ENCODE results near the gene IL13RA1. TPM values are rescaled to one million over a fixed set of nuclear protein-coding genes. Genes with fewer than 3 reads are reported as not detected.
"Not testable (repeated sequence)": the region's sequence is repeated elsewhere in the genome, so short reads cannot be mapped to it uniquely, and the experiment has no call there.

The IL13RA1 gene
- total RNA-seq, 4 donors from 2014 or later = 44.1 to 69.6 (median 56.7) TPM

GRCh38 chrX:118714521-118714920 lies 12.9 kb upstream of the IL13RA1 start:
- no peak overlapping the region for H3K4me3 ChIP-seq
- no peak for DNase-seq
- no peaks in the 10 kb centered on the region for H3K36me3 ChIP-seq
- H3K9me3 ChIP-seq = no peaks in the 10 kb centered on the region
- no peaks in the 10 kb centered on the region for H3K4me1 ChIP-seq
- intact Hi-C loops (cut with DNase I) = no loop called here
- H3K27me3 ChIP-seq = no peaks in the 10 kb centered on the region
- 83 to 87% methylated on average over 1 of the region's 1 CpG for WGBS, 2 donors
- no peak overlapping the region for H3K27ac ChIP-seq
- TF ChIP-seq POLR2A (IDR thresholded peaks at IDR 0.05) (no peak), CTCF (IDR thresholded peaks at IDR 0.05) (no peak)

GRCh38 chrX:118715917-118716316 lies 11.5 kb upstream of the IL13RA1 start:
- DNase-seq; H3K27ac ChIP-seq; H3K27me3 ChIP-seq; H3K9me3 ChIP-seq; H3K4me3 ChIP-seq; H3K36me3 ChIP-seq; intact Hi-C loops (cut with DNase I); H3K4me1 ChIP-seq: not testable (repeated sequence)
- WGBS, 2 donors = 100% methylated on average over 3 of the region's 14 CpGs; no CpG with 5 or more reads in 1 of the 2 donors

- intact Hi-C loops (cut with DNase I); H3K27me3 ChIP-seq; H3K9me3 ChIP-seq; H3K4me1 ChIP-seq; H3K4me3 ChIP-seq; H3K36me3 ChIP-seq; DNase-seq: not testable (repeated sequence)
- WGBS, 2 donors = no CpG with 5 or more reads among the region's 28 CpGs
- peak overlapping the region in 2 of 4 donors; percentile 5 to 13 for H3K27ac ChIP-seq
Observed at GRCh38 chrX:118716833-118717232, 10.6 kb upstream of the IL13RA1 start.

GRCh38 chrX:118717678-118718391 lies 9.6 kb upstream of the IL13RA1 start:
- H3K27me3 ChIP-seq = no peaks in the 10 kb centered on the region
- intact Hi-C loops (cut with DNase I) = no loop called here
- H3K36me3 ChIP-seq = no peaks in the 10 kb centered on the region
- H3K27ac ChIP-seq = peak overlapping the region in 1 of 4 donors; percentile 25
- TF ChIP-seq POLR2A (IDR thresholded peaks at IDR 0.05) (no peak), CTCF (IDR thresholded peaks at IDR 0.05) (no peak)
- H3K4me1 ChIP-seq = no peaks in the 10 kb centered on the region
- H3K4me3 ChIP-seq = no peak overlapping the region
- no peaks in the 10 kb centered on the region for H3K9me3 ChIP-seq
- no peak for DNase-seq
- WGBS, 2 donors = 70 to 79% methylated on average over 8 to 11 of the region's 13 CpGs

- TF ChIP-seq POLR2A (IDR thresholded peaks at IDR 0.05) = no peak
- no peak for TF ChIP-seq CTCF (IDR thresholded peaks at IDR 0.05)
- DNase-seq = no peak
- Histone ChIP-seq H3K4me1 (peaks cover 0 to 9% (median 0%) of the 10 kb centered on the region in 3 donors), H3K27ac (peak overlapping the region in 2 of 4 donors; percentile 25 to 76), H3K27me3 (no peaks in the 10 kb centered on the region), H3K4me3 (no peak overlapping the region), H3K36me3 (no peaks in the 10 kb centered on the region), H3K9me3 (no peaks in the 10 kb centered on the region)
- intact Hi-C loops (cut with DNase I) = no loop called here
- WGBS, 2 donors = 53 to 86% methylated on average over 1 to 2 of the region's 2 CpGs
Observed at GRCh38 chrX:118718737-118719136, 8.7 kb upstream of the IL13RA1 start.

- Histone ChIP-seq H3K4me1 (peaks cover 0 to 23% (median 6%) of the 10 kb centered on the region in 3 donors), H3K9me3 (no peaks in the 10 kb centered on the region), H3K36me3 (no peaks in the 10 kb centered on the region), H3K27me3 (no peaks in the 10 kb centered on the region), H3K4me3 (no peak overlapping the region), H3K27ac (no peak overlapping the region)
- intact Hi-C loops (cut with DNase I) = no loop called here
- no peak for DNase-seq
- no peak for TF ChIP-seq POLR2A (IDR thresholded peaks at IDR 0.05)
- no peak for TF ChIP-seq CTCF (IDR thresholded peaks at IDR 0.05)
- WGBS, 2 donors = 77 to 80% methylated on average over 1 to 3 of the region's 3 CpGs
Observed at GRCh38 chrX:118720058-118720707, 7.2 kb upstream of the IL13RA1 start.
